GM12864 (cell line): ENCODE data around the gene TPRA1.
A peak's percentile ranks its signal among the peaks of the same experiment; 100 is the strongest.

Experiments used
- DNase-seq: peaks from one replicate; pipeline ENCODE4 v3.0.0-alpha.2; 2011; ENCODE audit warnings: low read depth
- H3K4me3 ChIP-seq: 2 replicates; pipeline ENCODE4 v1.5.1; 2011; ENCODE audit warnings: mild to moderate bottlenecking, low read depth, low read length, control low read depth
- CTCF ChIP-seq: IDR thresholded peaks from 2 replicates; pipeline ENCODE4 v1.5.1; 2011; ENCODE audit warnings: low read depth, mild to moderate bottlenecking, moderate library complexity, low read length, control low read depth, inconsistent platforms; ENCODE audit errors: missing control alignments

The TPRA1 gene

DNA sequence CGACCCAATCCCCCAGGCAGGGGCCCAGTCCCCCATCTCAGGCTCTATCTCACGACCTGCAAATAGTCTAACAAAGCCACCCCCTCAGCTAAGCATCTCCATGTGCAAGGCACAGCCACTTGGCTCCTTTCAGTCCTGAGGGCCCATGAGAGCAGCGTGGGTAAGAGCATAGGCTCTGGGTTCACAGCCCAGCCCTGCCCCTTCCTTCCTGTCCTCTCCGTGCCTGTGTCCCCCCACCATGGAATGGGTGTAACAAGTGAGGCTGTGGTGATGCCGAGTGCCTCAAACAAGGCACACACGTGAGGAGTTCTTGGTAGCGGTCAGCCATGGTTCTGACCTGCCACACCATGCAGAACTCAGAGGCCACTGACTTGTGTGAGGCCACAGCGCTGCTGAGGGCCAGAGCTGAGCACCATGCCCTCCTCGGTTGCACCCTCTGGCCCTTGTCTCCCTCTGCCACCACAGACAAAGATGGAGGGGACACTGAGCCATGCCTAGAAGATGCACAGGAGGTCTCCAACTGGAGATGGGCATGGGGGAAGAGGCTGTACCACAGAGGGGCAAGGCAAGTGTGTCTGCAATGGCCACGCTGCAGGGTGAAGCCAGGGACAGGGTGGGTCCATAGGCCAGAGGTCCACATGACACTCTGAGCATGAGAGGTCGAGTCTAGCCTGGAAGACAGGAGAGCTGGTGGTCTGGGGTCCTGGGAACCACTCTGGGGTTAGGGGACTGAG is 10.0 kb downstream of the TPRA1 start:
- TF ChIP-seq CTCF, result no peak
- H3K4me3 ChIP-seq, result no peak overlapping the region
- DNase-seq, result no peak

DNA sequence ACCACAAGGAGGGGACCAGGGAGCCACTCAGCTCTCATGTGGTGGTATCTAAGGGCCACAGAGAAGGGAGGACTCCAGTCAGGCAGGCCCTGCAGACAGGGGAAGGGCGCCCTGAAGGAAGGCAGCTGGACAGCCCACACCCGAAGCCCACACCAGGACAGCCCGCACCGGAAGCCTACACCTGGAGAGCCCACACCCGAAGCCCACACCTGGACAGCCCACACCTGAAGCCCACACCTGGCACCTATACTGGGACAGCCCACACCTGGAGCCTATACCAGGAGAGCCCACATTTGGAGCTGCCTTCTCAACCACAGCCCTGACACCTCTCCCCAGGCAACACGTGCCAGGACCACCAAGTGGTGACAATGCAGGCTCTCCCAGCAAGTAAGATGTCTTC is 11.7 kb downstream of the TPRA1 start:
- no peak for TF ChIP-seq CTCF
- no peak overlapping the region for H3K4me3 ChIP-seq
- no peak for DNase-seq

GRCh38 chr3:127578168-127578567 is 12.4 kb downstream of the TPRA1 start:
- no peak for DNase-seq
- TF ChIP-seq CTCF, result no peak
- no peak overlapping the region for H3K4me3 ChIP-seq

DNA sequence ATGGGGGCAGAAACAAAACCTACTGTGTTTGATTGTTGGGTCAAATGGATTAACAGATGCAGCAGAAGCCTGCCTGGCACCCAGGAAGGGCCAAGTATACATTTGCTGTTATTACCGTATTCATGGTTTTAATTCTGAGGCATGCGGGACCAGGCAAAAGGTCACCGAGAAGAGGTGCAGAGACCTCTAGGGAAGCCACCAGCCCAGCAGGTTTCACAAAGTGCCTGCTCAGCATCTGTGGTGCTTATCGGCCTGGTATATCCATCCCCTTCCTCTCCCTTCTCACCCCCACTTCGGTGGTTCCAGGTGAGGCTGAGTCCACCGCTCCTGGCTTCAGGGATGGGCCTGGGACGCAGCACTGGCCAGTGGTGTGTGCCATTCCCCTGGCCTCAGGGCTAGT is 13.1 kb downstream of the TPRA1 start:
- no peak overlapping the region for H3K4me3 ChIP-seq
- TF ChIP-seq CTCF, result no peak
- DNase-seq, result no peak

GRCh38 chr3:127574880-127575878 is 15.4 kb downstream of the TPRA1 start:
- no peak overlapping the region for H3K4me3 ChIP-seq
- TF ChIP-seq CTCF, result peak; percentile 100
- peak; percentile 77 for DNase-seq

DNA sequence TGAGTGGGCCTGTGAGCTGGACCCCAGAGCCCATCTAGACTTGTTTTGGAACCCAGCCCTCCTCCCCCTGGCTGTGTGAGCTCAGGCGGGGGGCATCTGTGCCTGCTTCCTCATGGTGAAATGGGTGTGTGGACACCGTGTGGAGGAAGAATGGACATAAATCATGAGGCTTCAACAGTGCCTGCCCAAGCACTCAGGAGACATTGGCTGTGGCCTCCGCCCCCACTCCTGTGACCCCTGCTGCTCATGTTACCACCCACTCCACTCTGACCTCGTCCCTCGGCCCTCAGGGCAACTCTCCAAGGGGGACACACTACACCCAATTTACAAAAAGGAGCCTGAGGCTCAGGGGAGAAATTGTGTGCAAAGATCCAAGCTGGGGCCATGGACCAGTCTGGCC is 16.6 kb downstream of the TPRA1 start:
- no peak for DNase-seq
- no peak for TF ChIP-seq CTCF
- no peak overlapping the region for H3K4me3 ChIP-seq
